Activated CD4-positive, alpha-beta memory T cell treated with anti-CD3 and anti-CD28 coated beads, Interleukin-2, amount 10 ng/mL, durations not matched to agents 7 days and 5 days (primary cell): ENCODE results near the gene RNF13. TPM values are rescaled to one million over a fixed set of nuclear protein-coding genes. Genes with fewer than 3 reads are reported as not detected.

Experiments
- CTCF ChIA-PET: fragments of 350-600 bp; sonication (Branson Sonifier 250); formaldehyde crosslinking; loops from one replicate; lab custom pipeline; 2021; ENCODE audit warnings: antibody characterized with exemption, inconsistent platforms; lab: Charles Lee
- POLR2A ChIA-PET: fragments of 350-600 bp; sonication (Branson Sonifier 250); formaldehyde crosslinking; loops from one replicate; lab custom pipeline; 2021; ENCODE audit warnings: antibody characterized with exemption; lab: Charles Lee
- DNase-seq: peaks from one replicate; pipeline ENCODE4 v3.0.0-alpha.2; 2020
- H3K27ac Mint-ChIP-seq: one replicate; pipeline ENCODE4 v1.8.0; 2021; ENCODE audit warnings: mild to moderate bottlenecking, mixed read lengths
- H3K27me3 Mint-ChIP-seq: one replicate; pipeline ENCODE4 v1.8.0; 2021; ENCODE audit warnings: mixed read lengths
- H3K36me3 Mint-ChIP-seq: one replicate; pipeline ENCODE4 v1.8.0; 2021; ENCODE audit warnings: low read depth, mixed read lengths
- H3K4me1 Mint-ChIP-seq: one replicate; pipeline ENCODE4 v1.8.0; 2021; ENCODE audit warnings: mixed read lengths
- H3K4me3 Mint-ChIP-seq: one replicate; pipeline ENCODE4 v1.8.0; 2021; ENCODE audit warnings: mild to moderate bottlenecking, mixed read lengths
- H3K9me3 Mint-ChIP-seq: one replicate; pipeline ENCODE4 v1.8.0; 2021; ENCODE audit warnings: mixed read lengths
- total RNA-seq, 2 experiments: library from RNA; stranded (reverse); gene quantifications; one replicate each; pipeline ENCODE4 v1.2.3, GENCODE V29; 2021

The RNF13 gene
- total RNA-seq, 2 experiments from 2014 or later = 37.2 to 42.4 TPM

DNA sequence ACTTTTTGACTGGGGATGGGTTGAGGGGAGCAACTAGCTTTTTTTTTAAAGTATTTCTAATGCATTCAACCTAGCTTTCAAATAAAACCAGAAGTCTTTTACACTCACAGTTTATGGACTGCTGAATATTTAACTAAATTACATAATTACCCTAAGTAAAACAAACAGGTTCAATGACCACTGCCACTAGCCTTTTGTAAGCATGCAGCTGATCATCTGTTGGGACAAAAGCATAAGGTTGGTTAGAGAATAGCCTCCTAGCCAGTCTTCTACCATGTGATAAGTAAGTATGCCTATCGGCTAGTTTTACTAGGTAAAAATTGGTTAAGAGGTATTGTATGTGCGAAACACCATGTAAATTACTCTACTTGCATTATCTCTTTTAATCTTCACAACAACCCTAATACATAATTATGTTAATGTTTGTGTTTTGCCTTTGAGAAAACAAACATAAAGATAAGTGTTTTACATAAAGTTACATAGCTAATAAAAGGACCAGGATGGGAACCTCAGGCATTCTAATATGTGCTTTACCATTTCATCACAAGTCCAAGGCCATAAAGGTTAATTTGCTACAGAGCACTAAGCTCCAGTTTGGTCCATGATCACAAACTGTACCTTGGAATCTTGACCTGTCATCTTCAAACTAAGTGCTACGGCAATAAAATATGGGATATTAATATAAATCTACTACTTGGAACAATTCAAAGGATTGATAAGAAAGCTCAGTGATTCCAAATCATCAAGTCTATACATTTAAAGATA, 144.5 kb downstream of the RNF13 start:
- H3K36me3 Mint-ChIP-seq = peaks cover 4% of the 10 kb centered on the region
- H3K9me3 Mint-ChIP-seq = no peaks in the 10 kb centered on the region
- H3K27me3 Mint-ChIP-seq = no peaks in the 10 kb centered on the region
- H3K27ac Mint-ChIP-seq = no peak overlapping the region
- CTCF ChIA-PET = interaction anchor here (1.7 kb wide), 2 partner anchors 20 to 78 kb away, joined by 5 to 9 read pairs; no protein-coding TSS in a partner anchor
- POLR2A ChIA-PET = interaction anchor here (0.6 kb wide), 1 partner anchor 50 kb away, joined by 6 read pairs; no protein-coding TSS in a partner anchor
- H3K4me3 Mint-ChIP-seq = no peak overlapping the region
- H3K4me1 Mint-ChIP-seq = peaks cover 12% of the 10 kb centered on the region
- no peak for DNase-seq

DNA sequence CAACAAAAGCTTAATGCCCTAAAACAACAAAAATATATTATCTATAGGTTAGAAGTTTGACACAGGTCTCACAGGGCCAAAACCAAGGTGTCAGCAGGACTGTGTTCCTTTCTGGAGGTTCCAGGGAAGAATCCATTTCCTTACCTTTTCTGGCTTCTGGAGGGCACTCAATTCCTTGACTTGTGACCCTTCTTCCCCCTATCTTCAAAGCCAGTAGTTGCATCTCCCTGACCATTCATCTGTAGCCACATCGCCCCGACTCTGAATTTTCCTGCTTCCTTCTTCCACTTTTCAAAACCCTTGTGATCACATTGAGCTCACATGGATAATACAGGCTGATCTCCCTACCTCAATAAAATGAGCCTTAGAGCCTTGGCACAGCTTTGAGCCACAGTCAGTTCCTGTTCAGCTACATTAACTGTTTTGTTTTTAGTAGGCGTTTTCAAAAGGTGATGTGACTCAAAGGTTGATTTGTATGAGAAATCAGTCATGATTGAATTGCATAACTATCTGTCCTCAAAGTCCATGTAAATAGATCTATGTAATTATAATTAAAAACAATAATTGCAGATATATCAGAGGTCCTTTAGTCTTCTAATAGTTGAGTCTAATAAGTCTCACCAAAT, 145.3 kb downstream of the RNF13 start:
- no peak for DNase-seq
- POLR2A ChIA-PET = no interaction called here
- H3K27me3 Mint-ChIP-seq = no peaks in the 10 kb centered on the region
- CTCF ChIA-PET = interaction anchor here (1.7 kb wide), 2 partner anchors 21 to 78 kb away, joined by 5 to 9 read pairs; no protein-coding TSS in a partner anchor
- H3K4me1 Mint-ChIP-seq = peaks cover 12% of the 10 kb centered on the region
- no peaks in the 10 kb centered on the region for H3K9me3 Mint-ChIP-seq
- no peak overlapping the region for H3K4me3 Mint-ChIP-seq
- no peak overlapping the region for H3K27ac Mint-ChIP-seq
- H3K36me3 Mint-ChIP-seq = peaks cover 4% of the 10 kb centered on the region

DNA sequence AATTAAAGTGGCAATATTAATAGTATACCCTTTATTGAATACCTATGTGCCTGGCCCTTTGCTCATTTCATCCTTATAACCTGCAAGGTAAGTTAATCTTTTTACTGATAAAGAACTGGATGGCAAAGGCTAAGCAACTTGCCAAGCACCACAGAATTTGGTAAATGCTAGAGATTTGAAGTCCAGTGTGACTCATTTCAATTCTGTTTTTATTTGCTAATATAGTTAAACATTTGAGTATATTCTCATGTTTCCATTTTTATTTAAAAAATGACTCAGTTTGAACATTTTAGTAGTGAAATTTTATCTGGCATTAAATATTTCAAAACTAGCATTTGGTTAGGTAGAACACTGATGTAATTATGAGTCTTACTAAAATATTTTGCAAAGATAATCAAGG, 146.4 kb downstream of the RNF13 start:
- ChIA-PET CTCF (no interaction called here), POLR2A (no interaction called here)
- Mint-ChIP-seq H3K4me3 (no peak overlapping the region), H3K4me1 (peaks cover 9% of the 10 kb centered on the region), H3K9me3 (no peaks in the 10 kb centered on the region), H3K27ac (no peak overlapping the region), H3K27me3 (no peaks in the 10 kb centered on the region), H3K36me3 (peaks cover 4% of the 10 kb centered on the region)
- DNase-seq = no peak

DNA sequence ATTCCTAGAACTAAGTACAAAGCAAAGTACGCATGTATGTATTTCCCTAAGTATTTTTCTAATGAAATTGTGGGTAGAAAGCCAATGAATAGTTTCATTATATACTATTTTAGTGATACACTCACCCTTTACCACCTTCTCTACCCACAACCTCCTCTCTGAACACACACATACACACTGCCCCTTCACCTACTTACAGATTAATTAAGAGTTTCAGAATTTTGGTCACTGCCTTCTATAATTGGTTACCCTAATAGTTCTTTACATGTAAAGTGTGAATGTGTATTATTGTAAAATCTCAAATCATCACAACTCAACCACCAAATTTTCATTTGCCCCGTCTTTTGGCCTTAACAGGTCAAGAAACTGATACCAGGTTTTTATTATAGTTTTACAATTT, 150.5 kb downstream of the RNF13 start:
- Mint-ChIP-seq H3K27me3 (peaks cover 2% of the 10 kb centered on the region), H3K4me1 (peaks cover 1% of the 10 kb centered on the region)
- CTCF ChIA-PET = interaction anchor here (1.3 kb wide), 1 partner anchor 257 kb away, joined by 3 read pairs; no protein-coding TSS in a partner anchor

DNA sequence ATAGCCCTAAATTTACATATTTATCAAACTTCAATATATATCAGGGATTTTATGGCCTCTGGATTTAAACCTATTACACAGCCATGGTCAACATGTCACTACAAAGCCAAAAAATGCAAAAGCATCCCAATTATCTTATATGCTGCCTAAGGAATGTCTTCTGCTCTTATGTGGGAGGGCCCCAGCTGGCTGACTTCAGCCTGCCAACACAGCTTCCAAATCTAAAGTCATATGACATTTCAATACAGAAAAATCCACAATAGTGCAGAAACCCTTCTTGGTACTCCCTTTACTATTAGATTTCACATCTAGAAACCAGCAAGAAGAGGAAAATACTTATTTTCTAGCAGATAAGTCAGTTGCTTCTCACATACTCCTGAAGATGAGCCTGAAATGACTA, 151.3 kb downstream of the RNF13 start:
- Mint-ChIP-seq H3K4me3 (no peak overlapping the region), H3K36me3 (peaks cover 4% of the 10 kb centered on the region), H3K27me3 (peaks cover 6% of the 10 kb centered on the region), H3K27ac (no peak overlapping the region), H3K9me3 (no peaks in the 10 kb centered on the region), H3K4me1 (peaks cover 5% of the 10 kb centered on the region)
- CTCF ChIA-PET = interaction anchor here (1.0 kb wide), 1 partner anchor 220 kb away, joined by 3 read pairs; no protein-coding TSS in a partner anchor
- DNase-seq = no peak
- POLR2A ChIA-PET = no interaction called here

More for the DNA sequence above, 150.5 kb downstream of the RNF13 start:
- POLR2A ChIA-PET = no interaction called here
- peaks cover 4% of the 10 kb centered on the region for H3K36me3 Mint-ChIP-seq
- no peak overlapping the region for H3K4me3 Mint-ChIP-seq
- no peak overlapping the region for H3K27ac Mint-ChIP-seq
- DNase-seq = no peak
- H3K9me3 Mint-ChIP-seq = no peaks in the 10 kb centered on the region

DNA sequence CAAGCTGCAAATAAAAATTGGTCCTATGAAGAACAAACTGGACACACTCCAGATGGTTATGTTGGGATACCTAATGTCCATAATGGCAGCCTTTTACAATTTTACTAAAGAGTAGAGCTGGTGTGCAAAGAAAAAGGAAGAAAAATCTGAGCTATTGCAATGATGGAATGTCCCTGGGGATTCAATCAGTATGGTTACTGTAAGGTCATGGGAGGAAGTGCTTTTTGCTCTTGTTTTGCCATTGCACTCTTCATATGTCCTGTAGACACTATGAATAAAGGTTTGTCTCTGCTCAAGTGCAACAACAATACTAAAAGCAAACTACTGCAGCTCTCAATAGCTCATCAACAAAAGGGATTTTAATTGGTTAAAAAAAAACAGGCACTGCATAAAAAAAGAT, 152.3 kb downstream of the RNF13 start:
- H3K4me1 Mint-ChIP-seq = peaks cover 10% of the 10 kb centered on the region
- peaks cover 12% of the 10 kb centered on the region for H3K27me3 Mint-ChIP-seq
- POLR2A ChIA-PET = no interaction called here
- H3K9me3 Mint-ChIP-seq = no peaks in the 10 kb centered on the region
- DNase-seq = no peak
- peaks cover 4% of the 10 kb centered on the region for H3K36me3 Mint-ChIP-seq
- no peak overlapping the region for H3K4me3 Mint-ChIP-seq
- H3K27ac Mint-ChIP-seq = no peak overlapping the region
- CTCF ChIA-PET = interaction anchor here (1.3 to 4.1 kb wide), 2 partner anchors 157 to 219 kb away, joined by 3 to 24 read pairs; no protein-coding TSS in a partner anchor

DNA sequence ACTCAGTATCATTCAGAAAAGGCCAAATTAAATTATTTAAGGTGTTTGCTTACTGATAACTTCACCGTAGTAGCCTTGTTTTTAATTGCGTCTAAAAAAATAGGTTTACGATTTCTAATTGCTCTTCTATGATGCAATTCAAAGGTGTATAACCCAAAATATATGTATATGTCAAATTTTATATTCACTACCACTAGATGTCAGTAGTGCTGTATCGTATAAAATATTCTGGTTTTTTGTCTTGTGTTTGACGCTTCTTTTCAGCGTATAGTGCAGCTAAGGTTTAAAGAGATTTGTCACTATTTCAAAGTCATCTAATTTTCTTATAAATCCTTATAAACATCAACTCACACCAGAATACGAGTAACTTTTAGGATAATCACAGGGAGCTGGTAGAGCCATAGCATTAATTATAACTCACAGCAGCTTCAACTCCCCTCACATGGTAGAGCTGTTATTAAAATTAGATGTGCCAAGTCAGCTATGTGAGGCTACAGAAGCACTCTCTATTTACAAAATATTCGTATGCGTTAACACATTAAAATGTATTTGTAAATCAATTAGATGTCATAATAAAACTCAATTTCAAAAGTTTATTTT, 154.2 kb downstream of the RNF13 start:
- Mint-ChIP-seq H3K27me3 (peaks cover 21% of the 10 kb centered on the region), H3K9me3 (no peaks in the 10 kb centered on the region), H3K4me3 (no peak overlapping the region), H3K27ac (no peak overlapping the region), H3K4me1 (peaks cover 17% of the 10 kb centered on the region), H3K36me3 (no peaks in the 10 kb centered on the region)
- no peak for DNase-seq
- ChIA-PET CTCF (interaction anchor here (0.6 to 4.1 kb wide), 6 partner anchors 9 to 256 kb away, joined by 3 to 24 read pairs (median 4); no protein-coding TSS in a partner anchor), POLR2A (interaction anchor here (0.7 kb wide), 1 partner anchor 564 kb away, joined by 3 read pairs; no protein-coding TSS in a partner anchor)

DNA sequence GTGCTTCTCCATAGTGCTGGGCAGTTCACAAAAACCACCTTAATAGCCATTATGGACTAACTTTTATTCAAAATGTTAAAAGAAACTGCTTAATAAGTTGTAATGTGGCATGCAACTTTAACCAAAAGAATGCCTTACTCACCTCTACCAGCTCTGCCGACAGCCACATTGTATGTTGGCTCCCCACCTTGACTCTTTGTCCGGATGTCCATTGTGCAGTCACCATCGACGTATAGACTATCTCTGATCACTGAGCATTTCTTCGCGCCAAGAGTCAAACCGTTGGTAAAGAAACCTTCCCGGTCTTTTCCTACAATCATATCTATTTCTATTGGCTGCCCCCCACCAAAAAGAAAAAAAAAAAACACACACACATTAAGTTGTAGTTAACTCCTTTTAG, 155.2 kb downstream of the RNF13 start:
- Mint-ChIP-seq H3K27ac (no peak overlapping the region), H3K27me3 (peaks cover 26% of the 10 kb centered on the region), H3K4me3 (no peak overlapping the region), H3K36me3 (no peaks in the 10 kb centered on the region), H3K4me1 (peaks cover 17% of the 10 kb centered on the region), H3K9me3 (no peaks in the 10 kb centered on the region)
- no peak for DNase-seq
- ChIA-PET POLR2A (no interaction called here), CTCF (interaction anchor here (1.0 to 4.1 kb wide), 3 partner anchors 216 to 440 kb away, joined by 3 to 24 read pairs (median 3); partner anchors contain the start of gene TSC22D2)

DNA sequence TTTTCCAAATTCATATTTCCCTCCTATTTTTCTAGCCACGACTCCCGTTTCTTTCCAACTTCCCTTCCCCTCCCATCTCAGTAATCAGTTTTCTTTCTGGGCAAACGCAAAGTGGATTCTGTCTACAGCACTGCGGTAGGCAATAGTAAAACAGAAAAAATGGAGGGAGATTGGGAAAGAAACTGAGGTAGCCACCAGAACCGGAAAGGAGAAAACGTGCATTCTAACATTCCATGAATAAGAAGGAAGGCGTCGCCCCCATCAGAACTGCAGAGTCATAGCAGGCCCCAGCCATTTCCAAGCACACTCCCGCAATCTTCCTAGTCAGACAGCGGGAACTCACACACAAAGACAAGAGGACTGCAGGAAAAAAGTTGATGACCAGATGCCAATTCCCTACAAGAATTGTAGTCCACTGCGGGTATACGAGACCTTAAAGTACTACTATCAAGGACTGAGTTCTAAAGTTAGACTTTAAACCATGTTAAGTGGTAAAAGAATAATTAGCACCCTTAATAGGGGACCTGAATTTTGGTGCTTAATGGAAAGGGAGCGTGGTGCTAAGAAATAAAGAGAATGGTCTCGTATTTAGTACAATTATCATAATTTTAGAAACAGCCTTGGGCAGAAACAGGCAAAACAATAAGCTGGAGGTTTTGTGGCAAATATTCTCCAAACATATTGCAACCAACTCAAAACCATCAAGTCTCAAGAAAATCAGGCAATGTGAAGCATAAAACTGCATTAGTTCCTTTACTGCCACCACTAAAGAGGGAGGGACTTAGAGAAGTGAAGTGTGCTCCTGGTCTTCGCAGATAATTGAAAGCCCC, 156.3 kb downstream of the RNF13 start:
- H3K9me3 Mint-ChIP-seq = no peaks in the 10 kb centered on the region
- POLR2A ChIA-PET = no interaction called here
- no peak overlapping the region for H3K27ac Mint-ChIP-seq
- no peak for DNase-seq
- H3K27me3 Mint-ChIP-seq = peaks cover 33% of the 10 kb centered on the region
- CTCF ChIA-PET = interaction anchor here (1.0 to 4.1 kb wide), 3 partner anchors 215 to 439 kb away, joined by 3 to 24 read pairs (median 3); partner anchors contain the start of gene TSC22D2
- H3K4me1 Mint-ChIP-seq = peaks cover 17% of the 10 kb centered on the region
- H3K36me3 Mint-ChIP-seq = no peaks in the 10 kb centered on the region
- peak overlapping the region; percentile 68 for H3K4me3 Mint-ChIP-seq

DNA sequence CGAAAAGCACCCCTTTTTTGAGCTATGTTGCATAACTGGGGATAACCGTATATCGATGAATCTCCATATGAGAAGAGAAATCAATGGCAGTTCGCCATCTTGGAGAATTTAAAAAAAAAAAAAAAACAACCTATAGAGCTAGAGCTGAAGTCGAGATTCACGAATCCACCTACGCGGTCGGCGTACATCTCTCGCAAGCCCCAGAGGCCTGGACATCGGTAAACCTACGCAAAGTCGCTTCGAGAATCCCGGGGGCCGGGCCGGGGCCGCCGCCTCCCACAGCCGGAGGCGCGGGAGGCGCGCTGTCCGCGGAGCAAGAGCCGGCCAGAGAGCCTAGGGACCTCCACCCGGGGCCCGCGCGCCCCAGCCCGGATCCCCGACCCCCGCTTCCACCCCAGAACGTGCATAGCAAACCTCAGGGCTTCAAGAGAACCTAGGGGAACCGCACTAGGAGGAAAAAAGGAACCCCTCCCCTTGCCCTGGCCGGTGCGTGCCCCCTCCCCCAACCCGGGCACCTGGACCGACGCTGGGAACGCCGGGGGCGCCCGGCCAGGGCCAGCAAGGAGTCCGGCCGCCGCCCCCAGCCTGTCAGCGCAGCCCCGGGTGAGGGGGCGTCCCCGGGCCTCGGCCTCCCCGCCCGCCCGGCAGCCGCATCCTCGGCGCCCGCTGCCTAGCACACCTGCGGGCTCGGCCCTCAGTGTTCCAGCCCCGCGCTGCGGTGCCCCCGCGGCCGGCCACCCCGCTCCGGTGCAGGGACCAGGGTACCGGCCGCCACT, 157.1 kb downstream of the RNF13 start:
- peaks cover 40% of the 10 kb centered on the region for H3K27me3 Mint-ChIP-seq
- CTCF ChIA-PET = no interaction called here
- peaks cover 17% of the 10 kb centered on the region for H3K4me1 Mint-ChIP-seq
- H3K4me3 Mint-ChIP-seq = peak overlapping the region; percentile 71
- H3K9me3 Mint-ChIP-seq = no peaks in the 10 kb centered on the region
- H3K27ac Mint-ChIP-seq = no peak overlapping the region
- peak; percentile 68 for DNase-seq
- POLR2A ChIA-PET = interaction anchor here (0.7 kb wide), 1 partner anchor 1418 kb away, joined by 3 read pairs; no protein-coding TSS in a partner anchor
- H3K36me3 Mint-ChIP-seq = no peaks in the 10 kb centered on the region

DNA sequence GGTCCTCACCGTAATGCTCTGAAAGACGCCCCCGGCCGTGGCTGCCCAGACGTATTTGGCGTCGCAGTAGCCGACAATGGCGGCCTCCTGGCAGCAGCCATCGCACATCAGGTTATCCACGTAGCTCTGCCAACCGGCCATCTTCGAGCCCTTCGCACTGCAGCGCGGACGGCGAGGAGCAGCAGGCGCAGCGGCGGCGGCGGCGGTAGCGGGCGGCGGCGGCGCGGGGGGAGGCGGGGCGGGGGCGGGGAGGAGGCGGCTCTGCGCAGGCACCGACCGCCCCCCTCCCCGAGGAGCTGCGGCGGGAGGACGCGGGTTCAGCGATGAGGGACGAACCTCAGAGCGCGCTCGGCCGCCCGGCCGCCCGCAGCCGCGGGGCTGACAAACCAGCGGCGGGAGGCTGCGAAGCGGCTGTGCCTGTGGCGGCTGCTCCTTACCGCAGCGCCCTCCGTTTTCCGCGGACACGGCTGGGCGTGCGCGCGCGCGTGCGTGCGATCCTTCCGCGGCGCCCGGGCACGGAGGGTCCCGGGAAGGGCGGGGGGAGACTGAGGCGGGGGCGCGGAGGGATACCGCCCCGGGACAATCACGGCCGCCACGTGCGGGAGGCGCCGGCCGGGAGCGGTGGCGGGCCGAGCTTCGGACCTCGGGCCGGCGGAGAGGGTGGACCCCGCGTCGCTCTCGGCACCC, 157.8 kb downstream of the RNF13 start, which contains the start of gene PFN2:
Gene PFN2, minus strand, starts transcription at position 180 of the 687 bp plus-strand sequence. Its CDS starts 39 bp downstream, at position 141.
- POLR2A ChIA-PET = interaction anchor here (0.7 to 0.9 kb wide), 2 partner anchors 12 to 1418 kb away, joined by 3 read pairs; no protein-coding TSS in a partner anchor

More for the DNA sequence above, 157.8 kb downstream of the RNF13 start, which contains the start of gene PFN2:
- CTCF ChIA-PET = no interaction called here
- peaks cover 47% of the 10 kb centered on the region for H3K27me3 Mint-ChIP-seq
- peak; percentile 45 for DNase-seq
- H3K9me3 Mint-ChIP-seq = no peaks in the 10 kb centered on the region
- H3K36me3 Mint-ChIP-seq = no peaks in the 10 kb centered on the region
- H3K4me3 Mint-ChIP-seq = peak within 1 kb of the TSS; percentile 76
- peaks cover 17% of the 10 kb centered on the region for H3K4me1 Mint-ChIP-seq
- H3K27ac Mint-ChIP-seq = no peak within 1 kb of the TSS
